Stimulated activated naive CD8-positive, alpha-beta T cell treated with anti-CD3 and anti-CD28 coated beads, Interleukin-15, Interleukin-2, amounts not matched to agents 100 U/mL and 50 U/mL, for 24 hours (primary cell): ENCODE data around the gene PRR5.
"Not testable (repeated sequence)": the region's sequence is repeated elsewhere in the genome, so short reads cannot be mapped to it uniquely, and the experiment has no call there.

Experiments
- ATAC-seq: fragments of 150-1000 bp; cut with Tn5 transposase; one replicate; pipeline ENCODE4 v1.10.0; 2021
- DNase-seq: peaks from one replicate; pipeline ENCODE4 v3.0.0; 2021

PRR5 gene

GRCh38 chr22:44673406-44673805 lies 28.6 kb upstream of the PRR5 start:
- ATAC-seq: no peak
- DNase-seq: no peak

- not testable (repeated sequence) for ATAC-seq, DNase-seq
These were observed 26.0 kb upstream of the PRR5 start for GRCh38 chr22:44676066-44676440.

- DNase-seq (no peak), ATAC-seq (peak; percentile 47)
These were observed 25.3 kb upstream of the PRR5 start for GRCh38 chr22:44676441-44677352.

- DNase-seq (no peak), ATAC-seq (no peak)
These were observed 24.6 kb upstream of the PRR5 start for GRCh38 chr22:44677353-44677840.

GRCh38 chr22:44677871-44678555 lies 24.0 kb upstream of the PRR5 start:
- DNase-seq (no peak), ATAC-seq (no peak)

GRCh38 chr22:44678556-44679305 lies 23.3 kb upstream of the PRR5 start:
- no peak for ATAC-seq
- no peak for DNase-seq

- DNase-seq, ATAC-seq: not testable (repeated sequence)
These were observed 22.7 kb upstream of the PRR5 start for GRCh38 chr22:44679306-44679647.

GRCh38 chr22:44680058-44680457 lies 21.9 kb upstream of the PRR5 start:
- DNase-seq (no peak), ATAC-seq (no peak)

- DNase-seq (no peak), ATAC-seq (no peak)
These were observed 21.5 kb upstream of the PRR5 start for GRCh38 chr22:44680481-44680894.

- ATAC-seq: no peak
- no peak for DNase-seq
These were observed 19.3 kb upstream of the PRR5 start for GRCh38 chr22:44682556-44683168.

GRCh38 chr22:44683237-44683636 lies 18.8 kb upstream of the PRR5 start:
- ATAC-seq (peak; percentile 11), DNase-seq (peak; percentile 60)

- DNase-seq: no peak
- no peak for ATAC-seq
These were observed 18.1 kb upstream of the PRR5 start for GRCh38 chr22:44683881-44684280.

- peak; percentile 88 for DNase-seq
- peak; percentile 85 for ATAC-seq
These were observed 17.3 kb upstream of the PRR5 start for GRCh38 chr22:44684506-44685383.

GRCh38 chr22:44685384-44686056 lies 16.5 kb upstream of the PRR5 start:
- ATAC-seq: peak; percentile 84
- DNase-seq: peak; percentile 83

GRCh38 chr22:44686873-44687600 lies 15.0 kb upstream of the PRR5 start:
- DNase-seq: no peak
- ATAC-seq: no peak

- ATAC-seq (no peak), DNase-seq (no peak)
These were observed 12.8 kb upstream of the PRR5 start for GRCh38 chr22:44689173-44689572.

GRCh38 chr22:44689915-44690524 lies 12.0 kb upstream of the PRR5 start:
- ATAC-seq: no peak
- DNase-seq: no peak

GRCh38 chr22:44691796-44692661 lies 10.0 kb upstream of the PRR5 start:
- no peak for ATAC-seq
- no peak for DNase-seq

- no peak for ATAC-seq
- no peak for DNase-seq
These were observed 9.4 kb upstream of the PRR5 start for GRCh38 chr22:44692662-44693007.
